GM12892 (cell line): Measurements from ENCODE around the gene DSCAML1.

Experiments used
- POLR2A ChIP-seq: IDR thresholded peaks from 2 replicates; pipeline ENCODE4 v1.6.1; 2011; ENCODE audit warnings: low read depth, low read length, control low read depth
- TAF1 ChIP-seq: IDR thresholded peaks from 2 replicates; pipeline ENCODE4 v1.6.1; 2011; ENCODE audit warnings: low read depth, mild to moderate bottlenecking, control low read depth, low read length, borderline replicate concordance

- TF ChIP-seq POLR2A: no peak
- no peak for TF ChIP-seq TAF1
Observed at GRCh38 chr11:117618302-117618981, 178.6 kb downstream of the DSCAML1 start.
